Measurements from ENCODE around the gene CDC5L.

- TF ChIP-seq, protein P1, sequence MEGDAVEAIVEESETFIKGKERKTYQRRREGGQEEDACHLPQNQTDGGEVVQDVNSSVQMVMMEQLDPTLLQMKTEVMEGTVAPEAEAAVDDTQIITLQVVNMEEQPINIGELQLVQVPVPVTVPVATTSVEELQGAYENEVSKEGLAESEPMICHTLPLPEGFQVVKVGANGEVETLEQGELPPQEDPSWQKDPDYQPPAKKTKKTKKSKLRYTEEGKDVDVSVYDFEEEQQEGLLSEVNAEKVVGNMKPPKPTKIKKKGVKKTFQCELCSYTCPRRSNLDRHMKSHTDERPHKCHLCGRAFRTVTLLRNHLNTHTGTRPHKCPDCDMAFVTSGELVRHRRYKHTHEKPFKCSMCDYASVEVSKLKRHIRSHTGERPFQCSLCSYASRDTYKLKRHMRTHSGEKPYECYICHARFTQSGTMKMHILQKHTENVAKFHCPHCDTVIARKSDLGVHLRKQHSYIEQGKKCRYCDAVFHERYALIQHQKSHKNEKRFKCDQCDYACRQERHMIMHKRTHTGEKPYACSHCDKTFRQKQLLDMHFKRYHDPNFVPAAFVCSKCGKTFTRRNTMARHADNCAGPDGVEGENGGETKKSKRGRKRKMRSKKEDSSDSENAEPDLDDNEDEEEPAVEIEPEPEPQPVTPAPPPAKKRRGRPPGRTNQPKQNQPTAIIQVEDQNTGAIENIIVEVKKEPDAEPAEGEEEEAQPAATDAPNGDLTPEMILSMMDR (IDR thresholded peaks at IDR 0.05) = no peak
- no peak for TF ChIP-seq POLR2A (IDR thresholded peaks at IDR 0.05)
- TF ChIP-seq EP300 (IDR thresholded peaks at IDR 0.05) = no peak
Observed at GRCh38 chr6:44432726-44433125, 45.2 kb downstream of the CDC5L start.

All from tibial nerve (tissue), 4 donors.